H1 (cell line): Measurements from ENCODE around the gene DOK3. TPM values are rescaled to one million over a fixed set of nuclear protein-coding genes. Genes with fewer than 3 reads are reported as not detected.

Source experiments
- CTCF ChIA-PET: fragments of 300-600 bp; sonication (Branson Sonifier 250); formaldehyde crosslinking; loops from one replicate; lab custom pipeline; 2021; ENCODE audit not compliant: partially characterized antibody; lab: Charles Lee
- POLR2A ChIA-PET: fragments of 300-600 bp; sonication (Branson Sonifier 250); formaldehyde crosslinking; loops from one replicate; lab custom pipeline; 2021; ENCODE audit warnings: inconsistent platforms; ENCODE audit not compliant: partially characterized antibody; lab: Charles Lee
- DNase-seq, 2 experiments: peaks; one replicate each; pipeline versions ENCODE4 v3.0.0 to v3.0.0-alpha.2; 2010 to 2022; ENCODE audit warnings: low spot score in 2 of 2, low read depth in 1 of 2, mixed read lengths in 1 of 2
- FAIRE-seq: peaks from 2 replicates; lab custom pipeline; 2011; peaks lifted over from hg19 to GRCh38; lab: Jason Lieb, UNC
- H2AFZ ChIP-seq: 2 replicates; pipeline ENCODE4 v1.8.1; 2012; ENCODE audit warnings: low read length, inconsistent platforms
- H2AK5ac ChIP-seq: 2 replicates; pipeline ENCODE4 v1.6.1; 2013; ENCODE audit warnings: low read depth, low read length
- H2BK120ac ChIP-seq: replicated peaks from 2 replicates; pipeline ENCODE3; 2013; ENCODE audit warnings: low read depth, low read length, inconsistent platforms
- H2BK12ac ChIP-seq: 2 replicates; pipeline ENCODE4 v1.6.1; 2013; ENCODE audit warnings: low read depth, low read length
- H2BK15ac ChIP-seq: 2 replicates; pipeline ENCODE4 v1.6.1; 2013; ENCODE audit warnings: low read length
- H2BK20ac ChIP-seq: 2 replicates; pipeline ENCODE4 v1.6.1; 2013; ENCODE audit warnings: low read length
- H2BK5ac ChIP-seq: 2 replicates; pipeline ENCODE4 v1.6.1; 2013; ENCODE audit warnings: low read depth, low read length
- H3K14ac ChIP-seq: 2 replicates; pipeline ENCODE4 v1.6.1; 2013; ENCODE audit warnings: inconsistent platforms; ENCODE audit not compliant: insufficient read length
- H3K18ac ChIP-seq: 2 replicates; pipeline ENCODE4 v1.6.1; 2013; ENCODE audit warnings: low read length; ENCODE audit errors: extremely low read depth
- H3K23ac ChIP-seq: 2 replicates; pipeline ENCODE4 v1.6.1; 2013; ENCODE audit warnings: inconsistent platforms; ENCODE audit not compliant: insufficient read length
- H3K23me2 ChIP-seq: 2 replicates; pipeline ENCODE4 v1.6.1; 2013; ENCODE audit warnings: low read depth, low read length
- H3K27ac ChIP-seq: 2 replicates; pipeline ENCODE4 v1.6.1; 2011; ENCODE audit warnings: low read depth, low read length, inconsistent platforms
- H3K27me3 ChIP-seq, 4 experiments: replicated peaks in 1 of 4; 1 replicate in 1 of 4; 2 replicates in 3 of 4; pipeline versions ENCODE4 v1.6.1 to v1.8.1; 2011 to 2013; ENCODE audit warnings: low read length in 3 of 4, mild to moderate bottlenecking in 3 of 4, inconsistent platforms in 2 of 4, mixed read lengths in 2 of 4, moderate library complexity in 1 of 4; ENCODE audit not compliant: control insufficient read depth in 3 of 4, insufficient read depth in 3 of 4; ENCODE audit errors: extremely low read depth in 1 of 4
- H3K36me3 ChIP-seq, 4 experiments: 2 replicates each; pipeline versions ENCODE4 v1.6.1 to v1.8.1; 2011 to 2013; ENCODE audit warnings: mild to moderate bottlenecking in 4 of 4, low read length in 3 of 4, moderate library complexity in 2 of 4, control low read depth in 1 of 4, inconsistent platforms in 1 of 4; ENCODE audit not compliant: insufficient read depth in 4 of 4, control insufficient read depth in 2 of 4
- H3K4ac ChIP-seq: replicated peaks from 2 replicates; pipeline ENCODE3; 2013; ENCODE audit warnings: low read length, low read depth, mixed read lengths, inconsistent platforms; ENCODE audit not compliant: insufficient read length
- H3K4me1 ChIP-seq, 4 experiments: replicated peaks in 1 of 4; 1 replicate in 1 of 4; 2 replicates in 3 of 4; pipeline versions ENCODE4 v1.6.1 to v1.8.1; 2011 to 2013; ENCODE audit warnings: low read length in 3 of 4, inconsistent platforms in 2 of 4, mixed read lengths in 1 of 4; ENCODE audit not compliant: insufficient read depth in 4 of 4, control insufficient read depth in 3 of 4
- H3K4me2 ChIP-seq, 2 experiments: 2 replicates each; pipeline versions ENCODE4 v1.6.1 to v1.8.1; 2011 to 2013; ENCODE audit warnings: low read depth in 2 of 2, low read length in 2 of 2, control low read depth in 1 of 2, inconsistent platforms in 1 of 2, mild to moderate bottlenecking in 1 of 2; ENCODE audit not compliant: insufficient read depth in 1 of 2
- H3K4me3 ChIP-seq, 4 experiments: fragments of 200-600, 300-600 bp in 1 of 4; sonication (generic), shearing (Covaris generic), sonication (Bioruptor Twin) in 1 of 4; 2 replicates each; pipeline versions ENCODE4 v1.5.1 to v1.8.1; 2011 to 2016; ENCODE audit warnings: low read length in 4 of 4, low read depth in 3 of 4, control low read depth in 2 of 4, inconsistent platforms in 2 of 4, mild to moderate bottlenecking in 2 of 4, mixed read lengths in 1 of 4, moderate library complexity in 1 of 4; ENCODE audit not compliant: insufficient read depth in 2 of 4; ENCODE audit errors: extremely low read depth in 1 of 4
- H3K56ac ChIP-seq: replicated peaks from 2 replicates; pipeline ENCODE3; 2013; ENCODE audit warnings: low read depth, mild to moderate bottlenecking, mixed read lengths, low read length, inconsistent platforms; ENCODE audit not compliant: insufficient read length
- H3K79me1 ChIP-seq: 2 replicates; pipeline ENCODE4 v1.6.1; 2013; ENCODE audit warnings: low read depth, low read length, control low read depth
- H3K79me2 ChIP-seq, 2 experiments: 2 replicates each; pipeline versions ENCODE4 v1.6.1 to v1.8.1; 2012 to 2013; ENCODE audit warnings: low read length in 2 of 2, mild to moderate bottlenecking in 2 of 2, inconsistent platforms in 1 of 2; ENCODE audit not compliant: insufficient read depth in 2 of 2, control insufficient read depth in 1 of 2
- H3K9ac ChIP-seq, 4 experiments: replicated peaks in 1 of 4; 1 replicate in 1 of 4; 2 replicates in 3 of 4; pipeline versions ENCODE4 v1.6.1 to v1.8.1; 2011 to 2013; ENCODE audit warnings: low read depth in 3 of 4, low read length in 3 of 4, control low read depth in 2 of 4, mild to moderate bottlenecking in 2 of 4, moderate library complexity in 2 of 4, inconsistent platforms in 1 of 4; ENCODE audit errors: extremely low read depth in 1 of 4
- H3K9me3 ChIP-seq, 2 experiments: 2 replicates each; pipeline versions ENCODE4 v1.6.1 to v1.8.1; 2012 to 2013; ENCODE audit warnings: mild to moderate bottlenecking in 2 of 2, moderate library complexity in 2 of 2, control low read depth in 1 of 2, inconsistent platforms in 1 of 2, low read depth in 1 of 2, low read length in 1 of 2, mixed read lengths in 1 of 2; ENCODE audit not compliant: insufficient read depth in 2 of 2
- H4K20me1 ChIP-seq, 2 experiments: replicated peaks in 1 of 2; 2 replicates each; pipeline versions ENCODE3 to v1.8.1; 2011 to 2013; ENCODE audit warnings: inconsistent platforms in 2 of 2, low read length in 2 of 2, mild to moderate bottlenecking in 1 of 2; ENCODE audit not compliant: insufficient read depth in 2 of 2, control insufficient read depth in 1 of 2
- H4K5ac ChIP-seq: 2 replicates; pipeline ENCODE4 v1.6.1; 2013; ENCODE audit warnings: low read length, low read depth, mixed read lengths, inconsistent platforms; ENCODE audit not compliant: insufficient read length
- H4K8ac ChIP-seq: 2 replicates; pipeline ENCODE4 v1.8.0; 2013; ENCODE audit warnings: mild to moderate bottlenecking, moderate library complexity, low read length, inconsistent platforms; ENCODE audit not compliant: insufficient read depth; ENCODE audit errors: extremely low read depth
- H4K91ac ChIP-seq: replicated peaks from 2 replicates; pipeline ENCODE3; 2013; ENCODE audit warnings: low read length, mixed read lengths, inconsistent platforms; ENCODE audit not compliant: insufficient read length
- CHD1 ChIP-seq: IDR thresholded peaks from 2 replicates; pipeline ENCODE4 v1.6.1; 2012; ENCODE audit warnings: low read depth, low read length, improper control_type of control experiment
- RAD21 ChIP-seq, 2 experiments: IDR thresholded peaks in 1 of 2; conservative IDR thresholded peaks in 1 of 2; 2 replicates each; pipeline ENCODE4 v1.6.1; 2011; ENCODE audit warnings: low read depth in 2 of 2, low read length in 2 of 2, improper control_type of control experiment in 1 of 2, inconsistent platforms in 1 of 2, mild to moderate bottlenecking in 1 of 2, moderate library complexity in 1 of 2
- WGBS, 2 experiments: shearing (Covaris generic) in 1 of 2; methylation state at CpG; one replicate each; pipeline versions ENCODE4 v1.1.6 to v1.1.7; 2013 to 2015; ENCODE audit warnings: low lambda C conversion rate in 2 of 2, mixed read lengths in 2 of 2, inconsistent platforms in 1 of 2, low coverage in 1 of 2, missing lambda C conversion rate in 1 of 2; ENCODE audit not compliant: insufficient replicate concordance in 2 of 2, insufficient coverage in 1 of 2, insufficient read length in 1 of 2; ENCODE audit errors: extremely low coverage in 1 of 2, missing lambda C conversion rate in 1 of 2; 5-methylcytosine and 5-hydroxymethylcytosine counted together
- polyA plus RNA-seq, 7 experiments: library from polyadenylated mRNA; depleted of rRNA in 3 of 7; stranded (reverse) in 5 of 7; unstranded in 2 of 7; fragments of >200 nt in 5 of 7; fragments of 200-250 nt in 2 of 7; gene quantifications; 1 replicate in 5 of 7; 2 replicates in 1 of 7; 4 replicates in 1 of 7; pipeline versions ENCODE4 v1.2.1 to v1.2.3, GENCODE V29; 2011 to 2013; ENCODE audit warnings: missing spikeins in 2 of 7, mixed read lengths in 2 of 7
- total RNA-seq: library from RNA; stranded (reverse); fragmentation: NEBNext Ultra II Directional; extraction: Animal tissue kit (Norgen Biotek cat#: 25700); gene quantifications from 2 replicates; pipeline ENCODE4 v1.2.1, GENCODE V29; 2021

Gene DOK3
- total and polyA plus RNA-seq, 2 of the 8 experiments (the other 6 are each of a cell fraction or from before 2014, with no cell fraction given): 4.2 to 6.4 TPM

GRCh38 chr5:177524941-177525655, 15.5 kb upstream of the DOK3 start:
- Histone ChIP-seq H4K8ac (no peak overlapping the region), H3K9ac (no peak overlapping the region), H3K79me1 (no peaks in the 10 kb centered on the region), H2BK12ac (no peak overlapping the region), H2BK20ac (no peak overlapping the region), H3K4me3 (no peak overlapping the region), H3K14ac (no peak overlapping the region), H2BK15ac (no peak overlapping the region), H2BK120ac (no peak overlapping the region), H3K23ac (no peak overlapping the region), H2AK5ac (no peak overlapping the region), H3K27ac (no peak overlapping the region), H3K4me1 (no peaks in the 10 kb centered on the region), H2AFZ (no peak overlapping the region), H3K18ac (no peak overlapping the region), H4K20me1 (peaks cover 9% of the 10 kb centered on the region in 2 experiments), H3K4ac (no peak overlapping the region), H3K27me3 (no peaks in the 10 kb centered on the region), H3K79me2 (no peaks in the 10 kb centered on the region), H3K23me2 (no peaks in the 10 kb centered on the region), H3K56ac (no peak overlapping the region), H3K9me3 (no peaks in the 10 kb centered on the region), H3K36me3 (peaks cover 25 to 69% (median 40%) of the 10 kb centered on the region in 4 experiments; a peak in 7 of 8 replicates), H2BK5ac (no peak overlapping the region), H4K5ac (no peak overlapping the region), H4K91ac (no peak overlapping the region), H3K4me2 (no peak overlapping the region)
- 91% methylated on average over 10 of the region's 10 CpGs; no CpG with 5 or more reads in 1 of the 2 experiments for WGBS, 2 experiments
- no peak for FAIRE-seq
- TF ChIP-seq CHD1 (no peak), RAD21 (IDR thresholded peaks at IDR 0.05 in 1 of 2, conservative IDR thresholded peaks at IDR 0.05 in 1 of 2; ENCODE audit: low read depth in 2 of 2, low read length in 2 of 2) (peak in 1 of 2 experiments; percentile 2; a peak in 1 of 4 replicates)
- ChIA-PET POLR2A (interaction anchor here (0.8 to 1.9 kb wide), 12 partner anchors 8 to 53 kb away, joined by 3 to 10 read pairs (median 3); partner anchors contain the start of gene DDX41), CTCF (interaction anchor here (0.6 to 2.2 kb wide), 13 partner anchors 9 to 543 kb away, joined by 3 to 12 read pairs (median 3); partner anchors contain the start of gene DOK3)
- no peak for DNase-seq
